K562 (cell line): ENCODE measurements around the gene ANXA9. TPM values are rescaled to one million over a fixed set of nuclear protein-coding genes. Genes with fewer than 3 reads are reported as not detected.

Source experiments
- ATAC-seq: fragments of 200-7000 bp; cut with Tn5 transposase; 3 replicates; pipeline ENCODE4 v1.9.1; 2020; ENCODE audit warnings: moderate library complexity
- BruUV-seq: library from RNA; stranded (reverse); fragments of 400-500 nt; replicated peaks from 2 replicates; lab custom pipeline; 2021; lab: Mats Ljungman, UMichigan
- CTCF ChIA-PET: fragments of 300-600 bp; formaldehyde crosslinking; extraction: SDS; loops from one replicate; lab custom pipeline; 2021; ENCODE audit warnings: low intra/inter-chr PET ratio; lab: Yijun Ruan, JAX
- POLR2A ChIA-PET: fragments of 300-600, 350-650 bp; sonication (Branson Sonifier 250); formaldehyde crosslinking; extraction: SDS; loops from one replicate; lab custom pipeline; 2021; ENCODE audit warnings: antibody characterized with exemption, inconsistent platforms; lab: Yijun Ruan, JAX
- DNase-seq, 4 experiments: peaks; one replicate each; pipeline versions ENCODE4 v3.0.0 to v3.0.0-alpha.2; 2011 to 2018; ENCODE audit warnings: low spot score in 3 of 4, mixed read lengths in 3 of 4; ENCODE audit errors: extremely low read depth in 1 of 4
- FAIRE-seq: peaks from 2 replicates; lab custom pipeline; 2011; peaks lifted over from hg19 to GRCh38; lab: Jason Lieb, UNC
- H2AFZ ChIP-seq: 2 replicates; pipeline ENCODE4 v1.6.0; 2011; ENCODE audit warnings: low read depth, low read length, control low read depth, inconsistent platforms
- H3K27ac ChIP-seq: fragments of 200-600 bp; 3 replicates; pipeline ENCODE4 v1.8.0; 2011; ENCODE audit warnings: low read depth, mild to moderate bottlenecking, control low read depth, inconsistent platforms, low read length, moderate library complexity, mixed read lengths; ENCODE audit errors: extremely low read depth
- H3K27me3 ChIP-seq, 2 experiments: fragments of 300-600 bp in 1 of 2; 2 replicates in 1 of 2; 3 replicates in 1 of 2; pipeline versions ENCODE4 v1.6.0 to v1.8.0; 2011; ENCODE audit warnings: inconsistent platforms in 2 of 2, low read length in 2 of 2, mild to moderate bottlenecking in 1 of 2, mixed read lengths in 1 of 2, moderate library complexity in 1 of 2; ENCODE audit not compliant: control insufficient read depth in 2 of 2, insufficient read depth in 2 of 2
- H3K36me3 ChIP-seq: fragments of 300-600 bp; 3 replicates; pipeline ENCODE4 v1.8.0; 2011; ENCODE audit warnings: mild to moderate bottlenecking, low read length, inconsistent platforms; ENCODE audit not compliant: control insufficient read depth, insufficient read depth
- H3K4me1 ChIP-seq, 2 experiments: fragments of 200-600 bp in 1 of 2; replicated peaks in 1 of 2; 2 replicates in 1 of 2; 3 replicates in 1 of 2; pipeline versions ENCODE4 v1.5.1 to v1.8.0; 2011; ENCODE audit warnings: inconsistent platforms in 2 of 2, low read length in 2 of 2, mild to moderate bottlenecking in 1 of 2, mixed read lengths in 1 of 2, moderate library complexity in 1 of 2; ENCODE audit not compliant: control insufficient read depth in 2 of 2, insufficient read depth in 2 of 2
- H3K4me2 ChIP-seq: 2 replicates; pipeline ENCODE4 v1.6.1; 2011; ENCODE audit warnings: low read length, control low read depth, inconsistent platforms, mixed read lengths; ENCODE audit not compliant: insufficient read depth
- H3K4me3 ChIP-seq: fragments of 200-600 bp; sonication (generic), shearing (Covaris generic); 2 replicates; pipeline ENCODE4 v1.5.1; 2016; ENCODE audit warnings: control low read depth, inconsistent platforms
- H3K79me2 ChIP-seq: fragments of 200-600 bp; 3 replicates; pipeline ENCODE4 v1.8.0; 2011; ENCODE audit warnings: low read length, inconsistent platforms; ENCODE audit not compliant: control insufficient read depth, insufficient read depth
- H3K9ac ChIP-seq, 2 experiments: 2 replicates each; pipeline versions ENCODE4 v1.6.0 to v1.6.1; 2011; ENCODE audit warnings: low read depth in 2 of 2, low read length in 2 of 2, control low read depth in 1 of 2, inconsistent platforms in 1 of 2, mild to moderate bottlenecking in 1 of 2, mixed read lengths in 1 of 2; ENCODE audit not compliant: insufficient read depth in 1 of 2
- H3K9me1 ChIP-seq: one replicate; pipeline ENCODE4 v1.6.0; 2011; ENCODE audit warnings: inconsistent platforms, mild to moderate bottlenecking, low read length, moderate library complexity; ENCODE audit not compliant: control insufficient read depth, insufficient read depth
- H3K9me3 ChIP-seq: replicated peaks from 2 replicates; pipeline ENCODE4 v1.5.1; 2011; ENCODE audit warnings: low read depth, low read length, inconsistent platforms; ENCODE audit not compliant: control insufficient read depth, insufficient read depth
- H4K20me1 ChIP-seq: replicated peaks from 2 replicates; pipeline ENCODE4 v1.6.1; 2011; ENCODE audit warnings: low read length, inconsistent platforms, mixed read lengths; ENCODE audit not compliant: control insufficient read depth, insufficient read depth
- CBFA2T2 ChIP-seq: fragments of 450-650 bp; conservative IDR thresholded peaks from 2 replicates; pipeline ENCODE4 v1.6.1; 2017; ENCODE audit warnings: mild to moderate bottlenecking
- ELF4 ChIP-seq: fragments of 450-650 bp; formaldehyde crosslinking; IDR thresholded peaks from 2 replicates; pipeline ENCODE4 v1.4.0; 2022; ENCODE audit warnings: missing genetic modification characterization
- MTA1 ChIP-seq: fragments of 450-650 bp; IDR thresholded peaks from 2 replicates; pipeline ENCODE4 v1.6.1; 2017; ENCODE audit warnings: borderline replicate concordance
- NFIC ChIP-seq: fragments of 450-650 bp; IDR thresholded peaks from 2 replicates; pipeline ENCODE4 v1.6.1; 2017; ENCODE audit warnings: mild to moderate bottlenecking, inconsistent platforms
- POLR3A ChIP-seq: IDR thresholded peaks from 2 replicates; pipeline ENCODE4 v1.6.1; 2011; ENCODE audit warnings: borderline replicate concordance, mild to moderate bottlenecking, moderate library complexity; ENCODE audit not compliant: insufficient read length, insufficient read depth; ENCODE audit errors: extremely low read depth
- RFX1 ChIP-seq: fragments of 450-650 bp; IDR thresholded peaks from 2 replicates; pipeline ENCODE4 v1.6.1; 2016; ENCODE audit warnings: mild to moderate bottlenecking, moderate library complexity
- SNIP1 ChIP-seq: fragments of 450-650 bp; IDR thresholded peaks from 2 replicates; pipeline ENCODE4 v1.7.1; 2017; ENCODE audit warnings: low read depth, mild to moderate bottlenecking
- STAG1 ChIP-seq: sonication (generic); formaldehyde crosslinking; IDR thresholded peaks from 2 replicates; pipeline ENCODE4 v1.5.0; 2020; ENCODE audit warnings: missing genetic modification reagents, borderline replicate concordance
- ZNF764 ChIP-seq: fragments of 250-450 bp; sonication (Bioruptor Pico); IDR thresholded peaks from 2 replicates; pipeline ENCODE4 v1.4.0; 2020; ENCODE audit warnings: low read depth, mild to moderate bottlenecking, moderate library complexity
- WGBS: fragments of 100-300 bp; shearing (Covaris generic); methylation state at CpG from one replicate; pipeline ENCODE4 v1.1.6; 2016; ENCODE audit warnings: low coverage, mixed read lengths; ENCODE audit not compliant: insufficient coverage; ENCODE audit errors: missing lambda C conversion rate; 5-methylcytosine and 5-hydroxymethylcytosine counted together
- in situ Hi-C: fragments of 300-500 bp; cut with MboI; formaldehyde crosslinking; loops from 4 replicates; pipeline ENCODE4 v1.15.0; 2018; ENCODE audit warnings: inconsistent platforms, mixed read lengths
- intact Hi-C: fragments of 100-400 bp; cut with micrococcal nuclease; formaldehyde crosslinking; loops from 2 replicates; pipeline ENCODE4 v1.14.2; 2022
- polyA plus RNA-seq, 8 experiments: library from polyadenylated mRNA; depleted of rRNA in 4 of 8; stranded (reverse) in 5 of 8; unstranded in 3 of 8; fragments of >200 nt; fragmentation: Nextera tagmentation in 2 of 8; fragmentation: Illumina TruSeq in 1 of 8; extraction: Ambion mirVana in 2 of 8; extraction: Trizol in 1 of 8; gene quantifications; 2 replicates each; pipeline versions ENCODE4 v1.2.1 to v1.2.3, GENCODE V29; 2011 to 2014; ENCODE audit warnings: inconsistent platforms in 1 of 8, missing spikeins in 1 of 8
- total RNA-seq, 7 experiments: library from RNA; depleted of rRNA in 6 of 7; stranded (reverse); fragments of >200 nt in 6 of 7; fragmentation: Illumina TruSeq in 2 of 7; extraction: Trizol in 2 of 7; gene quantifications; 2 replicates each; pipeline versions ENCODE4 v1.2.1 to v1.2.3, GENCODE V29; 2011 to 2021; ENCODE audit warnings: low replicate concordance in 1 of 7
- TF ChIP-seq, protein P1 (sequence below): fragments of 250-450 bp; sonication (Bioruptor Pico); IDR thresholded peaks from 2 replicates; pipeline ENCODE4 v1.5.0; 2021; ENCODE audit warnings: mild to moderate bottlenecking, moderate library complexity
- TF ChIP-seq, protein P2 (sequence below): sonication (generic); formaldehyde crosslinking; IDR thresholded peaks from 2 replicates; pipeline ENCODE4 v1.8.0; 2022; ENCODE audit warnings: missing genetic modification reagents, mild to moderate bottlenecking, moderate library complexity, borderline replicate concordance
- TF ChIP-seq, protein P3 (sequence below): sonication (generic); formaldehyde crosslinking; IDR thresholded peaks from 2 replicates; pipeline ENCODE4 v1.9.0; 2022; ENCODE audit warnings: mild to moderate bottlenecking, missing genetic modification reagents
- TF ChIP-seq, protein P4 (sequence below), 2 experiments: IDR thresholded peaks; 2 replicates each; pipeline ENCODE4 v1.6.1; 2011; ENCODE audit warnings: borderline replicate concordance in 1 of 2, control low read depth in 1 of 2, low read depth in 1 of 2, low read length in 1 of 2, mild to moderate bottlenecking in 1 of 2, mixed read lengths in 1 of 2, moderate library complexity in 1 of 2; ENCODE audit not compliant: insufficient read depth in 1 of 2, insufficient read length in 1 of 2, poor library complexity in 1 of 2, severe bottlenecking in 1 of 2; ENCODE audit errors: extremely low read depth in 1 of 2
- TF ChIP-seq, protein P5 (sequence below), 2 experiments: fragments of 450-650 bp in 1 of 2; sonication (generic) in 1 of 2; formaldehyde crosslinking in 1 of 2; IDR thresholded peaks in 1 of 2; conservative IDR thresholded peaks in 1 of 2; 2 replicates each; pipeline versions ENCODE4 v1.6.1 to v1.8.1; 2016 to 2023; ENCODE audit warnings: mild to moderate bottlenecking in 2 of 2, moderate library complexity in 2 of 2, inconsistent platforms in 1 of 2, missing genetic modification reagents in 1 of 2

Gene ANXA9
- total and polyA plus RNA-seq, 9 of the 15 experiments (the other 6 are each of a cell fraction or from before 2014, with no cell fraction given): 0.24 to 1.6 (median 0.57) TPM

DNA sequence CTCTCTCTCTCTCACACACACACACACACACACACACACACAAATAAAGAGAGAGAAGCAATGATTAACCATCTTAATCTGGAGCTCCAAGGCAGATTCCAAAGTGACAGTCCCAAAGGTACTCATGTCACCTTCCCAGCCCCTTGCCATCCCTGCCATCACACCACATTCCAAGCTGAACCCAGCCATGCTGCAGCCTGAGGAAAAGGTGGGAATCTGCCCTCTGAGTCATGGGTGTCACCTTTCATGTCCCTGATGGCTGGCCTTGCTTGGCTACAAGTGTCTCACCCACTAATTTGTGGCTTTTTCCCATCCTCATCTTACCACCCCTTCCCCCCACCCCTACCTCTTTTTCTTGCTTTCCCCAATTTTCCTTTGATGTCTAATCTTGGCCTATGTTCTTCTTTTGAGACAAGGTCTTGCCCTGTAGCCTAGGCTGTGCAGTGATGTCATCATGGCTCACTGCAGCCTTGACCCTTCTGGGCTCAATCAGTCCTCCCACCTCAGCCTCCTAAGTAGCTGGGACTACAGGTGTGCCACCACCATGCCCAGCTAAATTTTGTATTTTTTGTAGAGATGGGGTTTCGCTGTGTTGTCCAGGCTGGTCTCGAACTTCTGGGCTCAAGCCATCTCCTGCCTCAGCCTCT lies 3.2 kb downstream of the ANXA9 start:
- Histone ChIP-seq H3K9me1 (peaks cover 2% of the 10 kb centered on the region), H2AFZ (no peak overlapping the region), H3K27me3 (no peaks in the 10 kb centered on the region), H3K4me1 (peaks cover 20 to 27% of the 10 kb centered on the region in 2 experiments), H3K27ac (no peak overlapping the region), H3K4me2 (no peak overlapping the region), H3K9ac (no peak overlapping the region), H3K79me2 (no peaks in the 10 kb centered on the region), H3K36me3 (no peaks in the 10 kb centered on the region), H4K20me1 (no peaks in the 10 kb centered on the region), H3K4me3 (no peak overlapping the region), H3K9me3 (no peaks in the 10 kb centered on the region)
- 6% methylated on average over 2 of the region's 2 CpGs for WGBS
- intact Hi-C loops: no loop called here
- in situ Hi-C loops: no loop called here
- ChIA-PET POLR2A (interaction anchor here (0.9 to 3.0 kb wide), 5 partner anchors 8 to 26 kb away, joined by 3 to 21 read pairs (median 4); no protein-coding TSS in a partner anchor), CTCF (no interaction called here)
- FAIRE-seq: peak; percentile 37
- DNase-seq: no peak
- no TSS peak for BruUV-seq
- no peak for ATAC-seq
- TF ChIP-seq, protein P1, sequence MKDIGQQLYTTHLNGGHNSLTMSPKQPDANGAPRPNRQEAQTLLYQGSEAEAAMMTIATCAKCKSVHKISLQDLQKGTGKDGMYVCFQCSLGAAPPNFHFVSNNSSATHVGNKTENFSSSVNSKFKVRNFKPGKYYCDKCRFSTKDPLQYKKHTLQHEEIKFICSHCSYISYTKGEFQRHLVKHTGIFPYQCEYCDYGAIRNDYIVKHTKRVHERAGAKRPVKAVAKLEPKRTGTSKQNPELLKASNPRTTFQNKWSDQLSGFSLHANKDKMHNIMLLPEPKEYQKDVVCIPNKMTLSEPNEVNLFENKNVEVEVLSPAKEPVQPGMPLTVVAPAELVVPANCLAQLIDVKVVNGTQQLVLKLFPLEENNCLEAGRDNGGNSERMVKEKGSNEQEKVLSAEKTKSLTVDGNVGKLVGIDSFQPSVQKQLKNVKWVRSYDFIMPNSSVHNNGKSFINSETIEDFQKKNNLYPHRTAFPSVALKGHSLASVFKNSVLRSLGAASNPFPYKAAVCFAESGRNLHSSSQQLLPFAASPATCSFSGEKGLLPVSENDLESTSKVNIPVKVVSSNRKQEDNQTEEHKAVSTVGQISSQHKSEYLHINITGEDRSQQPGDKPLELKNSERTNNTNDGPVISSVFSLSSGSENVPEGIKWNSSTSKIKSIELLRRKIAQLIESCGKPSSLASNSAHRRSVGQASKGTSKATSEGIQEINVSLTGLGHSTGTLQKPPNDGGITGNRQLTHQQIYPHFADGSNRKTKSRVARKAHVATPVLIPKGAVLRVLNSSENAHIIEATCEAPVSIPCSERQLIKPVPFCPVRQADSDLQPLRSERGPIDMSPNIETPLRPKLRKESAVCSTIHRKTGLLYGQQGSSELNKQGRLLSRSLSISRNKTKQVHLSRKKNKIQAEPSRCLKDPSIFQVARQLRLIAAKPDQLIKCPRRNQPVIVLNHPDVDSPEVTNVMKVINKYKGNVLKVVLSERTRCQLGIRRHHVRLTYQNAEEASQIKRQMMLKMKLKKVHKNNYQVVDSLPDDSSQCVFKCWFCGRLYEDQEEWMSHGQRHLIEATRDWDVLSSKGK: no peak
- TF ChIP-seq, protein P2, sequence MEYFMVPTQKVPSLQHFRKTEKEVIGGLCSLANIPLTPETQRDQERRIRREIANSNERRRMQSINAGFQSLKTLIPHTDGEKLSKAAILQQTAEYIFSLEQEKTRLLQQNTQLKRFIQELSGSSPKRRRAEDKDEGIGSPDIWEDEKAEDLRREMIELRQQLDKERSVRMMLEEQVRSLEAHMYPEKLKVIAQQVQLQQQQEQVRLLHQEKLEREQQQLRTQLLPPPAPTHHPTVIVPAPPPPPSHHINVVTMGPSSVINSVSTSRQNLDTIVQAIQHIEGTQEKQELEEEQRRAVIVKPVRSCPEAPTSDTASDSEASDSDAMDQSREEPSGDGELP: 0 out of 2 replicates have a peak, but pooled peaks have one; percentile 22
- TF ChIP-seq, protein P3, sequence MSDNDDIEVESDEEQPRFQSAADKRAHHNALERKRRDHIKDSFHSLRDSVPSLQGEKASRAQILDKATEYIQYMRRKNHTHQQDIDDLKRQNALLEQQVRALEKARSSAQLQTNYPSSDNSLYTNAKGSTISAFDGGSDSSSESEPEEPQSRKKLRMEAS (CRISPR knock-in tag): no peak
- no peak for TF ChIP-seq ELF4
- no peak for TF ChIP-seq MTA1
- TF ChIP-seq, protein P4, sequence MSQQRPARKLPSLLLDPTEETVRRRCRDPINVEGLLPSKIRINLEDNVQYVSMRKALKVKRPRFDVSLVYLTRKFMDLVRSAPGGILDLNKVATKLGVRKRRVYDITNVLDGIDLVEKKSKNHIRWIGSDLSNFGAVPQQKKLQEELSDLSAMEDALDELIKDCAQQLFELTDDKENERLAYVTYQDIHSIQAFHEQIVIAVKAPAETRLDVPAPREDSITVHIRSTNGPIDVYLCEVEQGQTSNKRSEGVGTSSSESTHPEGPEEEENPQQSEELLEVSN (IDR thresholded peaks at IDR 0.05; ENCODE audit: borderline replicate concordance in 1 of 2, extremely low read depth in 1 of 2, insufficient read depth in 1 of 2, insufficient read length in 1 of 2, low read depth in 1 of 2, low read length in 1 of 2, poor library complexity in 1 of 2, severe bottlenecking in 1 of 2): peak in 1 of 2 experiments; percentile 26
- TF ChIP-seq NFIC: no peak
- TF ChIP-seq SNIP1: no peak
- TF ChIP-seq CBFA2T2: no peak
- no peak for TF ChIP-seq STAG1
- no peak for TF ChIP-seq ZNF764 (CRISPR knock-in tag)
- no peak for TF ChIP-seq POLR3A
- TF ChIP-seq, protein P5, sequence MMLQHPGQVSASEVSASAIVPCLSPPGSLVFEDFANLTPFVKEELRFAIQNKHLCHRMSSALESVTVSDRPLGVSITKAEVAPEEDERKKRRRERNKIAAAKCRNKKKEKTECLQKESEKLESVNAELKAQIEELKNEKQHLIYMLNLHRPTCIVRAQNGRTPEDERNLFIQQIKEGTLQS (IDR thresholded peaks at IDR 0.05): peak; percentile 56
- TF ChIP-seq, protein P5 (CRISPR knock-in tag; conservative IDR thresholded peaks at IDR 0.05): no peak
- no peak for TF ChIP-seq RFX1
